Liver (tissue), 9 donors: ENCODE data around the gene PTPN9. TPM values are rescaled to one million over a fixed set of nuclear protein-coding genes. Genes with fewer than 3 reads are reported as not detected.

Experiments
- DNase-seq: peaks from one replicate; pipeline ENCODE4 v3.0.0-alpha.2; 2017; ENCODE audit warnings: low spot score
- H3K27ac ChIP-seq, 2 donors: one replicate each; pipeline ENCODE4 v1.7.0; 2013; ENCODE audit warnings: inconsistent platforms in 2 of 2, low read length in 2 of 2, control low read depth in 1 of 2, low read depth in 1 of 2, mild to moderate bottlenecking in 1 of 2
- H3K27me3 ChIP-seq, 4 donors: one replicate each; pipeline versions ENCODE4 v1.6.1 to v1.7.0; 2013; ENCODE audit warnings: low read length in 3 of 4, inconsistent platforms in 1 of 4, mild to moderate bottlenecking in 1 of 4, moderate library complexity in 1 of 4; ENCODE audit not compliant: control insufficient read depth in 4 of 4, insufficient read depth in 4 of 4
- H3K36me3 ChIP-seq, 4 donors: one replicate each; pipeline versions ENCODE4 v1.6.1 to v1.7.0; 2013; ENCODE audit warnings: low read length in 3 of 4, mild to moderate bottlenecking in 3 of 4, low read depth in 1 of 4, moderate library complexity in 1 of 4; ENCODE audit not compliant: control insufficient read depth in 4 of 4, insufficient read depth in 3 of 4
- H3K4me1 ChIP-seq, 4 donors: one replicate each; pipeline versions ENCODE4 v1.6.1 to v1.7.0; 2013; ENCODE audit warnings: low read length in 3 of 4, mild to moderate bottlenecking in 3 of 4, moderate library complexity in 1 of 4; ENCODE audit not compliant: control insufficient read depth in 4 of 4, insufficient read depth in 4 of 4
- H3K4me3 ChIP-seq, 3 donors: one replicate each; pipeline versions ENCODE4 v1.6.1 to v1.7.0; 2013; ENCODE audit warnings: low read length in 3 of 3, control low read depth in 1 of 3, low read depth in 1 of 3, mild to moderate bottlenecking in 1 of 3
- H3K9ac ChIP-seq, 2 donors: one replicate each; pipeline ENCODE4 v1.7.0; 2013; ENCODE audit warnings: low read length in 2 of 2, mild to moderate bottlenecking in 2 of 2, moderate library complexity in 2 of 2, control low read depth in 1 of 2, low read depth in 1 of 2
- H3K9me3 ChIP-seq, 4 donors: one replicate each; pipeline versions ENCODE4 v1.6.1 to v1.7.0; 2013; ENCODE audit warnings: low read length in 3 of 4; ENCODE audit not compliant: control insufficient read depth in 4 of 4
- EGR1 ChIP-seq, 2 donors: IDR thresholded peaks; 2 replicates each; pipeline ENCODE4 v1.6.1; 2016 to 2018; ENCODE audit warnings: antibody characterized with exemption in 2 of 2, low read depth in 2 of 2
- FOXA1 ChIP-seq: IDR thresholded peaks from 2 replicates; pipeline ENCODE4 v1.6.1; 2016; ENCODE audit warnings: antibody characterized with exemption
- GABPA ChIP-seq, 2 donors: IDR thresholded peaks in 1 of 2; conservative IDR thresholded peaks in 1 of 2; 2 replicates each; pipeline ENCODE4 v1.6.1; 2016; ENCODE audit warnings: antibody characterized with exemption in 2 of 2, mild to moderate bottlenecking in 1 of 2, moderate library complexity in 1 of 2
- HNF4A ChIP-seq, 2 donors: conservative IDR thresholded peaks; 2 replicates each; pipeline ENCODE4 v1.6.1; 2016; ENCODE audit warnings: antibody characterized with exemption in 2 of 2, mild to moderate bottlenecking in 2 of 2
- HNF4G ChIP-seq: IDR thresholded peaks from 2 replicates; pipeline ENCODE4 v1.6.1; 2016; ENCODE audit warnings: antibody characterized with exemption
- JUND ChIP-seq, 2 donors: IDR thresholded peaks; 2 replicates each; pipeline ENCODE4 v1.6.1; 2016; ENCODE audit warnings: antibody characterized with exemption in 2 of 2
- NR2F2 ChIP-seq: IDR thresholded peaks from 2 replicates; pipeline ENCODE4 v1.6.1; 2016; ENCODE audit warnings: antibody characterized with exemption
- RAD21 ChIP-seq, 2 donors: IDR thresholded peaks; 2 replicates each; pipeline ENCODE4 v1.6.1; 2016; ENCODE audit warnings: antibody characterized with exemption in 2 of 2, mild to moderate bottlenecking in 2 of 2
- RXRA ChIP-seq, 2 donors: IDR thresholded peaks; 2 replicates each; pipeline ENCODE4 v1.6.1; 2017 to 2018; ENCODE audit warnings: antibody characterized with exemption in 2 of 2, mild to moderate bottlenecking in 1 of 2
- SP1 ChIP-seq: IDR thresholded peaks from 2 replicates; pipeline ENCODE4 v1.6.1; 2018; ENCODE audit warnings: antibody characterized with exemption, mild to moderate bottlenecking
- TAF1 ChIP-seq: conservative IDR thresholded peaks from 2 replicates; pipeline ENCODE4 v1.6.1; 2016; ENCODE audit warnings: antibody characterized with exemption, mild to moderate bottlenecking
- WGBS: extraction: QIAGEN DNeasy Blood & Tissue Kit; methylation state at CpG from one replicate; pipeline ENCODE4 v1.1.7; 2013; 5-methylcytosine and 5-hydroxymethylcytosine counted together
- polyA plus RNA-seq, 2 donors: library from polyadenylated mRNA; stranded (reverse) in 1 of 2; unstranded in 1 of 2; fragments of 200-250 nt in 1 of 2; fragments of >200 nt in 1 of 2; fragmentation: Nextera tagmentation in 1 of 2; extraction: Ambion mirVana in 1 of 2; gene quantifications; one replicate each; pipeline versions ENCODE4 v1.2.1 to v1.2.3, GENCODE V29; 2013 to 2015
- total RNA-seq, 2 donors: library from RNA; depleted of rRNA; stranded (reverse); fragments of >200 nt; gene quantifications; one replicate each; pipeline ENCODE4 v1.2.3, GENCODE V29; 2014
- TF ChIP-seq, protein P1 (sequence below): fragments of 150-350 bp; IDR thresholded peaks from 2 replicates; pipeline ENCODE4 v1.5.1; 2017; ENCODE audit warnings: improper control_type of control experiment, low read depth, low read length; ENCODE audit not compliant: missing input control
- TF ChIP-seq, protein P2 (sequence below): IDR thresholded peaks from 2 replicates; pipeline ENCODE4 v1.6.1; 2016; ENCODE audit warnings: antibody characterized with exemption
- TF ChIP-seq, protein P3 (sequence below): IDR thresholded peaks from 2 replicates; pipeline ENCODE4 v1.6.1; 2016; ENCODE audit warnings: antibody characterized with exemption, mild to moderate bottlenecking
- TF ChIP-seq, protein P4 (sequence below): IDR thresholded peaks from 2 replicates; pipeline ENCODE4 v1.6.1; 2016; ENCODE audit warnings: antibody characterized with exemption
- TF ChIP-seq, protein P5 (sequence below): IDR thresholded peaks from 2 replicates; pipeline ENCODE4 v1.6.1; 2016; ENCODE audit warnings: antibody characterized with exemption
- donor health status: healthy.
- donor health status: healthy.
- donor health status: healthy.
- donor health status: healthy.
- donor health status: healthy.

The PTPN9 gene
- total and polyA plus RNA-seq, 4 donors, result 5.4 to 14.1 (median 7.5) TPM

DNA sequence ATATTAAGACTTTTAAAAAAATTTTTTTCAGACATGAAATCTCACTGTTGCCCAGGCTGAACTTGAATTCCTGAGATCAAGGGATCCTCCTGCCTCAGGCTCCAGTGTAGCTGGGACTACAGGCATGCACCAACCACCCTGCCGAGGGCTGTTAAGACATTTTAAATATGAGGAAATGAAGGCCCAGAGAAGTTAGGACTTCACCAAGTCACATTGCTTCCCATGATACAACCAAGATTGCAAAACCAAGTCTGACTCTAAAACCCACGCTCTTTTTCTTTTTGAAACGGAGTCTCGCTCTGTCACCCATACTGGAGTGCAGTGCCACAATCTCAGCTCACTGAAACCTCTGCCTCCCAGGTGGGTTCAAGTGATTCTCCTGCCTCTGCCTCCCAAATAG is 28.0 kb downstream of the PTPN9 start:
- Histone ChIP-seq H3K9ac (no peak overlapping the region), H3K36me3 (no peaks in the 10 kb centered on the region), H3K4me3 (no peak overlapping the region), H3K4me1 (peaks cover 0 to 1% (median 0%) of the 10 kb centered on the region in 4 donors), H3K9me3 (no peaks in the 10 kb centered on the region), H3K27ac (no peak overlapping the region), H3K27me3 (no peaks in the 10 kb centered on the region)
- no peak for DNase-seq
- TF ChIP-seq, protein P1, sequence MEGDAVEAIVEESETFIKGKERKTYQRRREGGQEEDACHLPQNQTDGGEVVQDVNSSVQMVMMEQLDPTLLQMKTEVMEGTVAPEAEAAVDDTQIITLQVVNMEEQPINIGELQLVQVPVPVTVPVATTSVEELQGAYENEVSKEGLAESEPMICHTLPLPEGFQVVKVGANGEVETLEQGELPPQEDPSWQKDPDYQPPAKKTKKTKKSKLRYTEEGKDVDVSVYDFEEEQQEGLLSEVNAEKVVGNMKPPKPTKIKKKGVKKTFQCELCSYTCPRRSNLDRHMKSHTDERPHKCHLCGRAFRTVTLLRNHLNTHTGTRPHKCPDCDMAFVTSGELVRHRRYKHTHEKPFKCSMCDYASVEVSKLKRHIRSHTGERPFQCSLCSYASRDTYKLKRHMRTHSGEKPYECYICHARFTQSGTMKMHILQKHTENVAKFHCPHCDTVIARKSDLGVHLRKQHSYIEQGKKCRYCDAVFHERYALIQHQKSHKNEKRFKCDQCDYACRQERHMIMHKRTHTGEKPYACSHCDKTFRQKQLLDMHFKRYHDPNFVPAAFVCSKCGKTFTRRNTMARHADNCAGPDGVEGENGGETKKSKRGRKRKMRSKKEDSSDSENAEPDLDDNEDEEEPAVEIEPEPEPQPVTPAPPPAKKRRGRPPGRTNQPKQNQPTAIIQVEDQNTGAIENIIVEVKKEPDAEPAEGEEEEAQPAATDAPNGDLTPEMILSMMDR, result no peak
- TF ChIP-seq, protein P2, sequence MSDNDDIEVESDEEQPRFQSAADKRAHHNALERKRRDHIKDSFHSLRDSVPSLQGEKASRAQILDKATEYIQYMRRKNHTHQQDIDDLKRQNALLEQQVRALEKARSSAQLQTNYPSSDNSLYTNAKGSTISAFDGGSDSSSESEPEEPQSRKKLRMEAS, result no peak
- no peak for TF ChIP-seq HNF4G
- TF ChIP-seq, protein P3, sequence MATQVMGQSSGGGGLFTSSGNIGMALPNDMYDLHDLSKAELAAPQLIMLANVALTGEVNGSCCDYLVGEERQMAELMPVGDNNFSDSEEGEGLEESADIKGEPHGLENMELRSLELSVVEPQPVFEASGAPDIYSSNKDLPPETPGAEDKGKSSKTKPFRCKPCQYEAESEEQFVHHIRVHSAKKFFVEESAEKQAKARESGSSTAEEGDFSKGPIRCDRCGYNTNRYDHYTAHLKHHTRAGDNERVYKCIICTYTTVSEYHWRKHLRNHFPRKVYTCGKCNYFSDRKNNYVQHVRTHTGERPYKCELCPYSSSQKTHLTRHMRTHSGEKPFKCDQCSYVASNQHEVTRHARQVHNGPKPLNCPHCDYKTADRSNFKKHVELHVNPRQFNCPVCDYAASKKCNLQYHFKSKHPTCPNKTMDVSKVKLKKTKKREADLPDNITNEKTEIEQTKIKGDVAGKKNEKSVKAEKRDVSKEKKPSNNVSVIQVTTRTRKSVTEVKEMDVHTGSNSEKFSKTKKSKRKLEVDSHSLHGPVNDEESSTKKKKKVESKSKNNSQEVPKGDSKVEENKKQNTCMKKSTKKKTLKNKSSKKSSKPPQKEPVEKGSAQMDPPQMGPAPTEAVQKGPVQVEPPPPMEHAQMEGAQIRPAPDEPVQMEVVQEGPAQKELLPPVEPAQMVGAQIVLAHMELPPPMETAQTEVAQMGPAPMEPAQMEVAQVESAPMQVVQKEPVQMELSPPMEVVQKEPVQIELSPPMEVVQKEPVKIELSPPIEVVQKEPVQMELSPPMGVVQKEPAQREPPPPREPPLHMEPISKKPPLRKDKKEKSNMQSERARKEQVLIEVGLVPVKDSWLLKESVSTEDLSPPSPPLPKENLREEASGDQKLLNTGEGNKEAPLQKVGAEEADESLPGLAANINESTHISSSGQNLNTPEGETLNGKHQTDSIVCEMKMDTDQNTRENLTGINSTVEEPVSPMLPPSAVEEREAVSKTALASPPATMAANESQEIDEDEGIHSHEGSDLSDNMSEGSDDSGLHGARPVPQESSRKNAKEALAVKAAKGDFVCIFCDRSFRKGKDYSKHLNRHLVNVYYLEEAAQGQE, result no peak
- no peak for TF ChIP-seq HNF4A (conservative IDR thresholded peaks at IDR 0.05)
- no peak for TF ChIP-seq RAD21 (IDR thresholded peaks at IDR 0.05)
- TF ChIP-seq, protein P4, sequence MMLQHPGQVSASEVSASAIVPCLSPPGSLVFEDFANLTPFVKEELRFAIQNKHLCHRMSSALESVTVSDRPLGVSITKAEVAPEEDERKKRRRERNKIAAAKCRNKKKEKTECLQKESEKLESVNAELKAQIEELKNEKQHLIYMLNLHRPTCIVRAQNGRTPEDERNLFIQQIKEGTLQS, result no peak
- no peak for TF ChIP-seq EGR1 (IDR thresholded peaks at IDR 0.05; ENCODE audit: low read depth in 2 of 2)
- TF ChIP-seq FOXA1, result no peak
- WGBS, result 88% methylated on average over 4 of the region's 4 CpGs

DNA sequence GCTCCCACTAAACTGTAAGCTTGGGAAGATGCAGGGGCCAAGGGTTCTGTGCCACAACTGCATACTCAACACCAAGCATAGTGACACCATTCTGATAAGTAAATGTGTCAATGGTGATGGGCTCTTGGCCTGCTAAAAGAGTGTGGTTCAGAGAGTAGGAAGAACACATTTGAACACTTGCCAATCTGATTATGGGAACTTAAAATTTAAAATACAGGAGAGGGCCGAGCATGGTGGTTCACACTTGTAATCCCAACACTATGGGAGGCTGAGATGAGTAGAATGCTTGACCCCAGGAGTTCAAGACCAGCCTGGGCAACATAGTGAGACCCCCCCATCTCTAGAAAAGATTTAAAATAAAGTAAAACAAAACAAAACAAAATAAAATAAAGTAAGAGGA is 34.1 kb downstream of the PTPN9 start:
- Histone ChIP-seq H3K9ac (no peak overlapping the region), H3K27me3 (no peaks in the 10 kb centered on the region), H3K27ac (no peak overlapping the region), H3K9me3 (no peaks in the 10 kb centered on the region), H3K4me1 (peaks cover 1 to 11% (median 7%) of the 10 kb centered on the region in 4 donors), H3K36me3 (no peaks in the 10 kb centered on the region), H3K4me3 (no peak overlapping the region)
- no peak for DNase-seq
- WGBS, result 61% methylated on average over 1 of the region's 1 CpG
- TF ChIP-seq HNF4G (no peak), SP1 (no peak), TAF1 (no peak), NR2F2 (no peak), GABPA (IDR thresholded peaks at IDR 0.05 in 1 of 2, conservative IDR thresholded peaks at IDR 0.05 in 1 of 2) (no peak), RXRA (IDR thresholded peaks at IDR 0.05) (no peak), RAD21 (IDR thresholded peaks at IDR 0.05) (no peak), HNF4A (conservative IDR thresholded peaks at IDR 0.05) (no peak), EGR1 (IDR thresholded peaks at IDR 0.05; ENCODE audit: low read depth in 2 of 2) (no peak), JUND (IDR thresholded peaks at IDR 0.05) (no peak)
- TF ChIP-seq, protein P4, result no peak
- TF ChIP-seq, protein P2, result no peak
- TF ChIP-seq, protein P3, result no peak
- TF ChIP-seq, protein P5, sequence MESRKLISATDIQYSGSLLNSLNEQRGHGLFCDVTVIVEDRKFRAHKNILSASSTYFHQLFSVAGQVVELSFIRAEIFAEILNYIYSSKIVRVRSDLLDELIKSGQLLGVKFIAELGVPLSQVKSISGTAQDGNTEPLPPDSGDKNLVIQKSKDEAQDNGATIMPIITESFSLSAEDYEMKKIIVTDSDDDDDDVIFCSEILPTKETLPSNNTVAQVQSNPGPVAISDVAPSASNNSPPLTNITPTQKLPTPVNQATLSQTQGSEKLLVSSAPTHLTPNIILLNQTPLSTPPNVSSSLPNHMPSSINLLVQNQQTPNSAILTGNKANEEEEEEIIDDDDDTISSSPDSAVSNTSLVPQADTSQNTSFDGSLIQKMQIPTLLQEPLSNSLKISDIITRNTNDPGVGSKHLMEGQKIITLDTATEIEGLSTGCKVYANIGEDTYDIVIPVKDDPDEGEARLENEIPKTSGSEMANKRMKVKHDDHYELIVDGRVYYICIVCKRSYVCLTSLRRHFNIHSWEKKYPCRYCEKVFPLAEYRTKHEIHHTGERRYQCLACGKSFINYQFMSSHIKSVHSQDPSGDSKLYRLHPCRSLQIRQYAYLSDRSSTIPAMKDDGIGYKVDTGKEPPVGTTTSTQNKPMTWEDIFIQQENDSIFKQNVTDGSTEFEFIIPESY, result no peak
- TF ChIP-seq, protein P1, result no peak
